Caco-2 (cell line): ENCODE measurements around the gene PRRG1. TPM values are rescaled to one million over a fixed set of nuclear protein-coding genes. Genes with fewer than 3 reads are reported as not detected.
"Not testable (repeated sequence)": the region's sequence is repeated elsewhere in the genome, so short reads cannot be mapped to it uniquely, and the experiment has no call there.

Experiments
- Bru-seq: library from RNA; stranded (reverse); fragments of 400-500 nt; gene quantifications from one replicate; lab custom pipeline; 2021; lab: Mats Ljungman, UMichigan
- BruChase-seq, 2 experiments: library from RNA; stranded (reverse); fragments of 400-500 nt; gene quantifications; one replicate each; lab custom pipeline; 2021; lab: Mats Ljungman, UMichigan
- BruUV-seq: library from RNA; stranded (reverse); fragments of 400-500 nt; replicated peaks from 2 replicates; lab custom pipeline; 2021; lab: Mats Ljungman, UMichigan
- CTCF ChIA-PET: fragments of 300-600 bp; sonication (Branson Sonifier 250); formaldehyde crosslinking; loops from one replicate; lab custom pipeline; 2022; ENCODE audit warnings: antibody characterized with exemption; lab: Charles Lee
- POLR2A ChIA-PET: fragments of 300-600 bp; sonication (Branson Sonifier 250); formaldehyde crosslinking; loops from one replicate; lab custom pipeline; 2022; ENCODE audit warnings: antibody characterized with exemption; lab: Charles Lee
- DNase-seq, 2 experiments: peaks; one replicate each; pipeline versions ENCODE4 v3.0.0 to v3.0.0-alpha.2; 2020 to 2022
- H3K27me3 ChIP-seq: replicated peaks from 2 replicates; pipeline ENCODE4 v1.6.0; 2011; ENCODE audit warnings: low read length; ENCODE audit not compliant: control insufficient read depth, insufficient read depth
- H3K36me3 ChIP-seq: 2 replicates; pipeline ENCODE4 v1.5.1; 2011; ENCODE audit warnings: low read length; ENCODE audit not compliant: control insufficient read depth, insufficient read depth
- H3K4me1 ChIP-seq: fragments of 250-450 bp; sonication (Bioruptor Pico); 2 replicates; pipeline ENCODE4 v1.5.1; 2020; ENCODE audit warnings: mild to moderate bottlenecking
- H3K4me3 ChIP-seq: 2 replicates; pipeline ENCODE4 v1.5.1; 2011; ENCODE audit warnings: low read depth, mild to moderate bottlenecking, control low read depth, low read length
- H3K9me3 ChIP-seq: fragments of 250-450 bp; sonication (Bioruptor Pico); 2 replicates; pipeline ENCODE4 v1.5.1; 2020; ENCODE audit warnings: mild to moderate bottlenecking, moderate library complexity
- H3K27ac Mint-ChIP-seq: one replicate; pipeline ENCODE4 v1.8.0; 2022; ENCODE audit warnings: mixed read lengths; ENCODE audit not compliant: unreplicated experiment
- H3K27me3 Mint-ChIP-seq: one replicate; pipeline ENCODE4 v1.8.0; 2022; ENCODE audit warnings: mixed read lengths; ENCODE audit not compliant: insufficient read depth, unreplicated experiment
- H3K36me3 Mint-ChIP-seq: one replicate; pipeline ENCODE4 v1.8.0; 2022; ENCODE audit warnings: mild to moderate bottlenecking, mixed read lengths; ENCODE audit not compliant: insufficient read depth, unreplicated experiment
- H3K4me1 Mint-ChIP-seq: one replicate; pipeline ENCODE4 v1.8.0; 2022; ENCODE audit warnings: low read depth, mixed read lengths; ENCODE audit not compliant: unreplicated experiment
- H3K4me3 Mint-ChIP-seq: one replicate; pipeline ENCODE4 v1.8.0; 2022; ENCODE audit warnings: mild to moderate bottlenecking, moderate library complexity, mixed read lengths; ENCODE audit not compliant: unreplicated experiment
- H3K9me3 Mint-ChIP-seq: one replicate; pipeline ENCODE4 v1.8.0; 2022; ENCODE audit warnings: mixed read lengths; ENCODE audit not compliant: unreplicated experiment
- CTCF ChIP-seq, 2 experiments: fragments of 200-600 bp in 1 of 2; IDR thresholded peaks; 1 replicate in 1 of 2; 2 replicates in 1 of 2; pipeline versions ENCODE4 v1.5.1 to v1.8.0; 2011 to 2022; ENCODE audit warnings: antibody characterized with exemption in 1 of 2, control low read depth in 1 of 2, inconsistent platforms in 1 of 2, low read depth in 1 of 2, low read length in 1 of 2, mild to moderate bottlenecking in 1 of 2, moderate library complexity in 1 of 2; ENCODE audit not compliant: insufficient read depth in 1 of 2, severe bottlenecking in 1 of 2, unreplicated experiment in 1 of 2
- intact Hi-C: fragments of 100-400 bp; cut with micrococcal nuclease; formaldehyde crosslinking; loops from one replicate; pipeline ENCODE4 v1.10.0; 2022; ENCODE audit not compliant: unreplicated experiment
- long read RNA-seq: library from polyadenylated mRNA; stranded (forward); transcript quantifications from one replicate; pipeline ENCODE4 v2.0.0, GENCODE V29; 2022
- total RNA-seq: library from RNA; stranded (reverse); gene quantifications from 2 replicates; pipeline ENCODE4 v1.2.3, GENCODE V29; 2022

The PRRG1 gene
- total RNA-seq (14.0 and 15.8 TPM in 2 replicates), Bru-seq, nascent RNA (percentile 79 among the genes with signal in this experiment), BruChase-seq, experiment 1, labeled RNA remaining after a 2-hour chase (percentile 99 among the genes with signal in this experiment), BruChase-seq, experiment 2, labeled RNA remaining after a 6-hour chase (percentile 92 among the genes with signal in this experiment)
- long read RNA-seq, full-length matches to known transcripts: 16 of 17 reads
- long read RNA-seq, partial matches to known transcripts: 0 of 17 reads
- long read RNA-seq, other reads (novel, unspliced or antisense): 1 of 17 reads

GRCh38 chrX:37349221-37350033 lies at the start of gene PRRG1:
Gene PRRG1 (plus strand): TSS chrX:37349364. CDS start chrX:37406250, 56,886 bp downstream.
- CTCF ChIA-PET: interaction anchor here (0.6 to 1.0 kb wide), 3 partner anchors 34 to 843 kb away, joined by 3 to 6 read pairs (median 3); no protein-coding TSS in a partner anchor
- Mint-ChIP-seq H3K36me3 (no peaks in the 10 kb centered on the region), H3K4me1 (peaks cover 13% of the 10 kb centered on the region), H3K9me3 (no peaks in the 10 kb centered on the region), H3K27me3 (no peaks in the 10 kb centered on the region), H3K4me3 (peak within 1 kb of the TSS; percentile 93), H3K27ac (peak within 1 kb of the TSS; percentile 95)
- no peaks in the 10 kb centered on the region for H3K9me3 ChIP-seq
- peaks cover 18% of the 10 kb centered on the region; the same call in 1 of the 2 replicates for H3K4me1 ChIP-seq
- intact Hi-C loops: loop anchor here (1.0 kb wide), 1 partner anchor 32 kb away; no protein-coding TSS in a partner anchor
- no TSS peak for BruUV-seq
- POLR2A ChIA-PET: interaction anchor here (1.1 kb wide), 1 partner anchor 32 kb away, joined by 3 read pairs; no protein-coding TSS in a partner anchor
- H3K4me3 ChIP-seq: peak within 1 kb of the TSS; percentile 88
- no peaks in the 10 kb centered on the region for H3K36me3 ChIP-seq
- no peak for TF ChIP-seq CTCF (IDR thresholded peaks at IDR 0.05; ENCODE audit: insufficient read depth in 1 of 2, low read depth in 1 of 2, low read length in 1 of 2, severe bottlenecking in 1 of 2, unreplicated experiment in 1 of 2)
- DNase-seq: peak; percentile 82 to 86
- no peaks in the 10 kb centered on the region for H3K27me3 ChIP-seq

DNA sequence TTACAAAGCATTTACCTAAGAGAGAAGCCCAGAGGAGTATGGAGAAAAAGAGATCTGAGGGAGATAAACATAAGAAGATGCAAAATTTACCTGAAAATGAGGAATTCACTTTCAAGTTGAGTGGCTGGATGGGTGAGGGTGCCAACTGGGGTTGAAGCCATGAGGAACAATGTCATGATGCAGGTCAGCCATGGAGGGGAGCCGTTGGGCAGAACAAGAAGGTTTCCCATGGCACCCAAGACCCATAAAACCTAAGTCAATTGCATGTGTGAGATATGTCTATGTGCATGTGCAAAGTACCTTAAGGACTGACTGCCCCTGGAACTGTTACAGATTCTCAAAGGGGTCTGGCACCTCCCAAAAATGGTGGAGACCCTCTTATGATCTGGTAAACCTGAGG lies 46.6 kb upstream of the PRRG1 start:
- Mint-ChIP-seq H3K27ac (no peak overlapping the region), H3K36me3 (no peaks in the 10 kb centered on the region), H3K9me3 (no peaks in the 10 kb centered on the region), H3K4me3 (no peak overlapping the region), H3K4me1 (no peaks in the 10 kb centered on the region), H3K27me3 (no peaks in the 10 kb centered on the region)
- Histone ChIP-seq H3K4me1 (no peaks in the 10 kb centered on the region), H3K27me3 (no peaks in the 10 kb centered on the region), H3K36me3 (no peaks in the 10 kb centered on the region), H3K9me3 (no peaks in the 10 kb centered on the region), H3K4me3 (no peak overlapping the region)
- BruUV-seq: no TSS peak
- DNase-seq: peak in 1 of 2 experiments; percentile 34
- ChIA-PET POLR2A (no interaction called here), CTCF (no interaction called here)
- intact Hi-C loops: no loop called here
- peak; percentile 12 to 27 for TF ChIP-seq CTCF (IDR thresholded peaks at IDR 0.05; ENCODE audit: insufficient read depth in 1 of 2, low read depth in 1 of 2, low read length in 1 of 2, severe bottlenecking in 1 of 2, unreplicated experiment in 1 of 2)

DNA sequence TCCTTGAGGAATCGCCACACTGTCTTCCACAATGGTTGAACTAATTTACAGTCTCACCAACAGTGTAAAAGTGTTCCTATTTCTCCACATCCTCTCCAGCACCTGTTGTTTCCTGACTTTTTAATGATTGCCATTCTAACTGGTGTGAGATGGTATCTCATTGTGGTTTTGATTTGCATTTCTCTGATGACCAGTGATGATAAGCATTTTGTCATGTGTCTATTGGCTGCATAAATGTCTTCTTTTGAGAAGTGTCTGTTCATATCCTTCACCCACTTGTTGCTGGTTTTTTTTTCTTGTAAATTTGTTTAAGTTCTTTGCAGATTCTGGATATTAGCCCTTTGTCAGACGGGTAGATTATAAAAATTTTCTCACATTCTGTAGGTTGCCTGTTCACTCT lies 43.9 kb upstream of the PRRG1 start:
- H3K9me3 Mint-ChIP-seq, H3K4me3 Mint-ChIP-seq, CTCF ChIA-PET, DNase-seq, intact Hi-C loops, H3K36me3 Mint-ChIP-seq, H3K27me3 ChIP-seq, H3K27ac Mint-ChIP-seq, H3K4me1 ChIP-seq, H3K9me3 ChIP-seq, H3K27me3 Mint-ChIP-seq, H3K36me3 ChIP-seq, H3K4me1 Mint-ChIP-seq, POLR2A ChIA-PET, H3K4me3 ChIP-seq, BruUV-seq: not testable (repeated sequence)
